Measurements from ENCODE around the gene SCN2A. TPM values are rescaled to one million over a fixed set of nuclear protein-coding genes. Genes with fewer than 3 reads are reported as not detected.

SCN2A gene
- total and polyA plus RNA-seq, 2 of the 4 experiments (the other 2 are of a cell fraction) = 0.24 to 0.54 TPM

GRCh38 chr2:165402162-165402561 lies 162.9 kb downstream of the SCN2A start:
- no peaks in the 10 kb centered on the region for H3K36me3 ChIP-seq (ENCODE audit: control insufficient read depth, insufficient read depth, low read length)
- H3K27ac ChIP-seq (ENCODE audit: insufficient read depth, low read length) = no peak overlapping the region
- H3K9me1 ChIP-seq (ENCODE audit: insufficient read depth, low read length) = no peaks in the 10 kb centered on the region
- no CpG with 5 or more reads among the region's 3 CpGs for WGBS, 2 experiments (ENCODE audit: extremely low coverage in 2 of 2, insufficient read length in 1 of 2)
- in situ Hi-C loops (cut with MboI; ENCODE audit: low sequenced_read_pairs) (loop anchor here (5.0 kb wide), 1 partner anchor 475 kb away; no protein-coding TSS in a partner anchor), intact Hi-C loops (cut with micrococcal nuclease) (loop anchor here (5.0 kb wide), 1 partner anchor 455 kb away; no protein-coding TSS in a partner anchor), dilution Hi-C loops (cut with HindIII; ENCODE audit: low sequenced_read_pairs, unreplicated experiment) (no loop called here)
- no peaks in the 10 kb centered on the region for H3K27me3 ChIP-seq (ENCODE audit: control insufficient read depth, insufficient read depth, low read length)
- no peak overlapping the region for H2AK5ac ChIP-seq (ENCODE audit: low read depth, low read length)
- POLR2A ChIA-PET (ENCODE audit: unreplicated experiment) = no interaction called here
- no peaks in the 10 kb centered on the region for H4K20me1 ChIP-seq (ENCODE audit: insufficient read depth, low read length)
- DNase-seq (no peak), ATAC-seq (ENCODE audit: low read depth) (no peak)
- no peak overlapping the region for H2BK120ac ChIP-seq (ENCODE audit: low read depth, low read length)
- H2AFZ ChIP-seq (replicated peaks; ENCODE audit: low read length, poor library complexity) = no peak overlapping the region
- no peak overlapping the region for H3K4ac ChIP-seq (ENCODE audit: low read depth, low read length)
- H3K4me2 ChIP-seq (ENCODE audit: low read depth, low read length) = no peak overlapping the region
- H2BK5ac ChIP-seq (ENCODE audit: low read depth, low read length, poor library complexity, severe bottlenecking) = no peak overlapping the region
- H3K56ac ChIP-seq (ENCODE audit: extremely low read depth, insufficient read depth, low read length) = no peak overlapping the region
- no peak overlapping the region for H3K23ac ChIP-seq (ENCODE audit: low read depth, low read length)
- no peak overlapping the region for H2BK15ac ChIP-seq (ENCODE audit: low read depth, low read length)
- H3K4me1 ChIP-seq (ENCODE audit: control insufficient read depth, insufficient read depth, low read length) = no peaks in the 10 kb centered on the region
- no peak overlapping the region for H2BK20ac ChIP-seq (ENCODE audit: low read depth, low read length)
- H3K9me3 ChIP-seq (ENCODE audit: control insufficient read depth, insufficient read depth, low read length) = no peaks in the 10 kb centered on the region
- H3K18ac ChIP-seq (ENCODE audit: low read depth, low read length) = no peak overlapping the region
- H2AK9ac ChIP-seq (replicated peaks; ENCODE audit: low read depth, low read length, poor library complexity) = no peak overlapping the region
- no peak overlapping the region for H4K8ac ChIP-seq (ENCODE audit: low read depth in 2 of 2, low read length in 2 of 2)
- H4K91ac ChIP-seq (ENCODE audit: insufficient read depth, low read depth, low read length) = no peak overlapping the region
- TF ChIP-seq BHLHE40 (IDR thresholded peaks at IDR 0.05; ENCODE audit: low read depth, low read length) = no peak
- TF ChIP-seq NFE2L2 (IDR thresholded peaks at IDR 0.05; ENCODE audit: low read depth, low read length) = no peak
- no peak for TF ChIP-seq POLR2A (IDR thresholded peaks at IDR 0.05; ENCODE audit: low read depth, low read length)
- TF ChIP-seq SMC3 (IDR thresholded peaks at IDR 0.05; ENCODE audit: low read depth, low read length) = no peak
- TF ChIP-seq CHD1 (IDR thresholded peaks at IDR 0.05; ENCODE audit: low read depth, low read length) = no peak
- TF ChIP-seq RFX5 (IDR thresholded peaks at IDR 0.05; ENCODE audit: low read depth, low read length) = no peak
- TF ChIP-seq CEBPB (IDR thresholded peaks at IDR 0.05; ENCODE audit: low read depth, low read length) = no peak
- TF ChIP-seq CTCF (conservative IDR thresholded peaks at IDR 0.05; ENCODE audit: low read depth, low read length) = no peak
- no peak for TF ChIP-seq USF2 (IDR thresholded peaks at IDR 0.05; ENCODE audit: low read depth, low read length)
- TF ChIP-seq RCOR1 (IDR thresholded peaks at IDR 0.05; ENCODE audit: insufficient replicate concordance, low read length) = no peak
- no peak for TF ChIP-seq RAD21 (IDR thresholded peaks at IDR 0.05; ENCODE audit: low read length)
- no peak for TF ChIP-seq FOS (IDR thresholded peaks at IDR 0.05; ENCODE audit: low read depth, low read length)
- TF ChIP-seq MXI1 (IDR thresholded peaks at IDR 0.05; ENCODE audit: borderline replicate concordance, low read depth, low read length) = no peak
- no peak for TF ChIP-seq ELK1 (IDR thresholded peaks at IDR 0.05; ENCODE audit: borderline replicate concordance, low read depth, low read length)
- no peak for TF ChIP-seq MAZ (IDR thresholded peaks at IDR 0.05; ENCODE audit: borderline replicate concordance, low read depth, low read length)
- TF ChIP-seq MAFK (IDR thresholded peaks at IDR 0.05; ENCODE audit: low read depth, low read length) = no peak
- no peak overlapping the region for H4K5ac ChIP-seq (ENCODE audit: low read depth, low read length)
- H3K4me3 ChIP-seq (ENCODE audit: insufficient read depth, low read depth, low read length) = no peak overlapping the region
- H3K79me1 ChIP-seq (ENCODE audit: low read depth in 1 of 2, low read length in 2 of 2) = no peaks in the 10 kb centered on the region
- no peak overlapping the region for H3K9ac ChIP-seq (ENCODE audit: low read depth, low read length)
- no TSS peak for BruUV-seq (replicated peaks)
- CTCF ChIA-PET = interaction anchor here (0.6 to 1.9 kb wide), 5 partner anchors 35 to 472 kb away, joined by 3 to 20 read pairs (median 3); partner anchors contain the start of gene CSRNP3
- no peak overlapping the region for H3K14ac ChIP-seq (replicated peaks; ENCODE audit: low read depth, low read length)
